ENCODE data around the gene OCA2. TPM values are rescaled to one million over a fixed set of nuclear protein-coding genes. Genes with fewer than 3 reads are reported as not detected.

OCA2 gene
- polyA plus RNA-seq, 1 experiment, result not detected

DNA sequence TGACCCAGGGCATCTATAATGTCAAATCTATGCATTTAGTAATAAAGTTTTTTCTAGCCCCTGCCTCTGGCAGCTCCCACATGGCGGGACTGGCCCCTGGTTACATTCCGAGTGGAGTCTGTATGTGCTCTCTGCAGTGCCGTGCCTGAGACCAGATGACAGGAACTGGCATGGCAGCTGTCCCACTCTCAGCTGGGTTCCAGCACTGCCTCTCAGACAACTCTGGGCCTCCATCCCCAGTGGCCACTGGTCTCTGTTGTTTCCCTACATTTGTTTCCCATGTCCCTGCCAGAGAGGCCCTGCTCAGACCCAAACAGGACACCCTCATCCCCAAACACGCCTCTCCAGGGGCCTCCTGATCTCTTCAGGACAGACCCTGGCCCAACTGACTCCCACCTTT is 109.3 kb downstream of the OCA2 start:
- CTCF ChIA-PET, result interaction anchor here (1.2 kb wide), 1 partner anchor 32 kb away, joined by 3 read pairs; no protein-coding TSS in a partner anchor

DNA sequence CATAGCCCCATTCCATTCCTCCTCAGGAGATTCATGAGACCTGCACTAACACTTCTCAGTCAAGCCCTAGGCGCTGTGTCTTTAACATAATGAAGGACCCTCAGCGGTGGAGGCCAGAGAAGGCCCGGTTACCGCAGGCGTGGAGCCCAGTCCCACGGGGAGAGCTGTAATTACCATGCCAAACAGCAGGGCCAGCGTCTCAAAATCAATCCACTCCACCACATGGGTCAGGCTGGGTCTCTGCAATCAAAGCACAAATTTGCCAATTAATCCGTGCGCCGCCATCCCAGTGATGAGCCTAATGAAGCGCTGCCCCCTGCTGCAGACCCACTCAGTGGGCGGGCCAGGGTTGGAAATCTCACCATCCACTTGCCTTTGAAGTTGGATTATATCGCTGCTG is 109.7 kb downstream of the OCA2 start:
- no peak for TF ChIP-seq CTCF (IDR thresholded peaks at IDR 0.05; ENCODE audit: low read depth, low read length)
- peaks cover 9% of the 10 kb centered on the region; the same call in 1 of the 2 replicates for H3K9me3 ChIP-seq (ENCODE audit: control insufficient read depth, insufficient read depth, low read length)
- H3K27ac ChIP-seq (ENCODE audit: low read depth, low read length), result no peak overlapping the region
- ChIA-PET POLR2A (no interaction called here), CTCF (interaction anchor here (1.2 kb wide), 1 partner anchor 32 kb away, joined by 3 read pairs; no protein-coding TSS in a partner anchor)
- DNase-seq (ENCODE audit: low read depth, low spot score), result no peak
- H3K4me3 ChIP-seq (ENCODE audit: low read depth, low read length), result no peak overlapping the region
- H3K27me3 ChIP-seq (ENCODE audit: control insufficient read depth, insufficient read depth, low read length), result no peaks in the 10 kb centered on the region

More for the DNA sequence above, 109.3 kb downstream of the OCA2 start:
- Histone ChIP-seq H3K27ac (ENCODE audit: low read depth, low read length) (no peak overlapping the region), H3K4me3 (ENCODE audit: low read depth, low read length) (no peak overlapping the region), H3K27me3 (ENCODE audit: control insufficient read depth, insufficient read depth, low read length) (no peaks in the 10 kb centered on the region), H3K9me3 (ENCODE audit: control insufficient read depth, insufficient read depth, low read length) (peaks cover 7% of the 10 kb centered on the region; the same call in 1 of the 2 replicates)
- no peak for DNase-seq (ENCODE audit: low read depth, low spot score)
- TF ChIP-seq CTCF (IDR thresholded peaks at IDR 0.05; ENCODE audit: low read depth, low read length), result no peak
- POLR2A ChIA-PET, result no interaction called here

DNA sequence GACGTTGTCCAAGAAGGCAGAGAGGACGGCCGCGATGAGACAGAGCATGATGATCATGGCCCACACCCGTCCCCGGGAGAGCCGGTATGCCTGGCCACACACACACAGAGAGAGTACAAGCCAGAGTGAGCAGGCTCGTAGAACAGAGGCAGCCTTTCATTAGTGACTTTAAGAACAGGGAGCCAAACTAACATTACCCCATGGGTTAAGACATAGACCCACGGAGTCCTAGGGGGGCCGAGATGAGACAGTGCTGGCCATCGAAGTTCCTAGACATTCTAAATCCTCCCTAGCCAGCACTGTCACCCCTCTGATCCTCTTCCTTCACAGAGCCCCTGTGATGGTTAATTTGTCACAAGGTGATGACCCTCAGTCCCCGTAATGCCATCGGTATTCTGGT is 114.0 kb downstream of the OCA2 start:
- ChIA-PET POLR2A (no interaction called here), CTCF (no interaction called here)
- H3K27ac ChIP-seq (ENCODE audit: low read depth, low read length), result no peak overlapping the region
- no peak overlapping the region for H3K4me3 ChIP-seq (ENCODE audit: low read depth, low read length)
- no peak for DNase-seq (ENCODE audit: low read depth, low spot score)
- no peaks in the 10 kb centered on the region for H3K27me3 ChIP-seq (ENCODE audit: control insufficient read depth, insufficient read depth, low read length)
- no peak for TF ChIP-seq CTCF (IDR thresholded peaks at IDR 0.05; ENCODE audit: low read depth, low read length)
- H3K9me3 ChIP-seq (ENCODE audit: control insufficient read depth, insufficient read depth, low read length), result peaks cover 10% of the 10 kb centered on the region; the same call in 1 of the 2 replicates

DNA sequence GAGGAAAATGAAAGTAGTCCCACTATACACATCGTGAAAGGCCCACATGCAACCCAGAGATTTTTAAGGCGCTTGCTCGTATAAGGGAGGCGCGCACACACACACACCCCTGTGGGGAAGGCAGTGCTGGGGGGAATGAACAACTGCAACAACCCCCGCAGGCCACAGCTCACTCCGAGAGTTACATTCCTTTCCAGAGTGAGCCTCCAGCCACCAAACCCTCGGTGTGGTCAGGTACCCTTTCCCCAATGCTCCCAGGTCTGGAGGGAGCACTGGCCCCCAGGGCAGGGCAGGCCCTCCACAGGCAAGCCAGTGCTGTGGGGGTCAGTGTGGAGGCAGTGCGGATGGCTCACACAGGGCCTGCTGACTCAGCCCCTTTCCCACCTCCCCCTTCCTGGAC is 115.6 kb downstream of the OCA2 start:
- CTCF ChIA-PET, result no interaction called here
- DNase-seq (ENCODE audit: low read depth, low spot score), result no peak
- Histone ChIP-seq H3K27me3 (ENCODE audit: control insufficient read depth, insufficient read depth, low read length) (no peaks in the 10 kb centered on the region), H3K9me3 (ENCODE audit: control insufficient read depth, insufficient read depth, low read length) (peaks cover 10% of the 10 kb centered on the region; the same call in 1 of the 2 replicates), H3K27ac (ENCODE audit: low read depth, low read length) (no peak overlapping the region), H3K4me3 (ENCODE audit: low read depth, low read length) (no peak overlapping the region)
- POLR2A ChIA-PET, result no interaction called here
- no peak for TF ChIP-seq CTCF (IDR thresholded peaks at IDR 0.05; ENCODE audit: low read depth, low read length)

- no peak for DNase-seq (ENCODE audit: low read depth, low spot score)
- POLR2A ChIA-PET, result no interaction called here
Observed at GRCh38 chr15:27977696-27978095, 121.4 kb downstream of the OCA2 start.

More at GRCh38 chr15:27977696-27978095, 121.4 kb downstream of the OCA2 start:
- no peak overlapping the region for H3K27ac ChIP-seq (ENCODE audit: low read depth, low read length)
- no peaks in the 10 kb centered on the region for H3K9me3 ChIP-seq (ENCODE audit: control insufficient read depth, insufficient read depth, low read length)
- no peak overlapping the region for H3K4me3 ChIP-seq (ENCODE audit: low read depth, low read length)
- TF ChIP-seq CTCF (IDR thresholded peaks at IDR 0.05; ENCODE audit: low read depth, low read length), result no peak
- no peaks in the 10 kb centered on the region for H3K27me3 ChIP-seq (ENCODE audit: control insufficient read depth, insufficient read depth, low read length)
- CTCF ChIA-PET, result no interaction called here
